ENCODE results near the gene DNAJB8.

Gene DNAJB8

GRCh38 chr3:128421966-128422365 is 44.7 kb downstream of the DNAJB8 start:
- peaks cover 0 to 3% of the 10 kb centered on the region in 2 donors for H3K4me1 ChIP-seq (ENCODE audit: control insufficient read depth in 1 of 2, insufficient read depth in 2 of 2, low read length in 2 of 2)

GRCh38 chr3:128421439-128421836 is 45.3 kb downstream of the DNAJB8 start:
- no peak overlapping the region for H3K4me3 ChIP-seq (ENCODE audit: low read depth in 1 of 2, low read length in 2 of 2)
- no peak overlapping the region for H3K9ac ChIP-seq (ENCODE audit: low read depth in 1 of 2, low read length in 2 of 2)
- no peaks in the 10 kb centered on the region for H3K27me3 ChIP-seq (ENCODE audit: control insufficient read depth in 1 of 2, insufficient read depth in 2 of 2, low read length in 2 of 2)
- H3K36me3 ChIP-seq (ENCODE audit: control insufficient read depth in 1 of 2, insufficient read depth in 2 of 2, low read length in 2 of 2): no peaks in the 10 kb centered on the region
- no peaks in the 10 kb centered on the region for H3K9me3 ChIP-seq (ENCODE audit: control insufficient read depth in 1 of 2, low read length in 2 of 2)
- H3K27ac ChIP-seq (ENCODE audit: low read depth, low read length): no peak overlapping the region
- H3K4me1 ChIP-seq (ENCODE audit: control insufficient read depth in 1 of 2, insufficient read depth in 2 of 2, low read length in 2 of 2): peaks cover 0 to 3% of the 10 kb centered on the region in 2 donors

More at GRCh38 chr3:128421966-128422365, 44.7 kb downstream of the DNAJB8 start:
- Histone ChIP-seq H3K9me3 (ENCODE audit: control insufficient read depth in 1 of 2, low read length in 2 of 2) (no peaks in the 10 kb centered on the region), H3K4me3 (ENCODE audit: low read depth in 1 of 2, low read length in 2 of 2) (no peak overlapping the region), H3K36me3 (ENCODE audit: control insufficient read depth in 1 of 2, insufficient read depth in 2 of 2, low read length in 2 of 2) (no peaks in the 10 kb centered on the region), H3K27ac (ENCODE audit: low read depth, low read length) (no peak overlapping the region), H3K9ac (ENCODE audit: low read depth in 1 of 2, low read length in 2 of 2) (no peak overlapping the region), H3K27me3 (ENCODE audit: control insufficient read depth in 1 of 2, insufficient read depth in 2 of 2, low read length in 2 of 2) (no peaks in the 10 kb centered on the region)

- no peaks in the 10 kb centered on the region for H3K9me3 ChIP-seq (ENCODE audit: control insufficient read depth in 1 of 2, low read length in 2 of 2)
- H3K4me3 ChIP-seq (ENCODE audit: low read depth in 1 of 2, low read length in 2 of 2): no peak overlapping the region
- H3K27me3 ChIP-seq (ENCODE audit: control insufficient read depth in 1 of 2, insufficient read depth in 2 of 2, low read length in 2 of 2): no peaks in the 10 kb centered on the region
- no peak overlapping the region for H3K9ac ChIP-seq (ENCODE audit: low read depth in 1 of 2, low read length in 2 of 2)
- no peak overlapping the region for H3K27ac ChIP-seq (ENCODE audit: low read depth, low read length)
- H3K36me3 ChIP-seq (ENCODE audit: control insufficient read depth in 1 of 2, insufficient read depth in 2 of 2, low read length in 2 of 2): no peaks in the 10 kb centered on the region
- no peaks in the 10 kb centered on the region for H3K4me1 ChIP-seq (ENCODE audit: control insufficient read depth in 1 of 2, insufficient read depth in 2 of 2, low read length in 2 of 2)
Observed at GRCh38 chr3:128420720-128421438, 45.8 kb downstream of the DNAJB8 start.

DNA sequence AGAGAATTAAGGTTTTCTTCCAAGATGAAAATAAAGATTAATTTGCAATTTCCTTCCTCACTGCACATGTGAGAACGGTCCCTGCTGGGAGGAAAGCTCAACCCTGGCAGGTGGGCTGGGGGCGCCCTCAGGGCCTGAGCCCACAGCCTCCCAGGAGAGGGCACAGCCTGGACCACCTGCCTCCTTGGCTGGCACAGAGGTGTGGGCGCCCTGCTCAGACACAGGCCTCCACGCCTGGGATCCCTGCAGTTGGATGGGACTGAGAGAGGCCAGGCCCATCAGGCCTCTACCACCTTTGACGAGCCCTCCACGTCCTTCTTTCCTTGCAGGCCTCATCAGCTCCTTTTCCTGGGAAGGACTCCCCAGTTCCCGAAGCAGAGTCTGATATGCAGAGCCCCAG is 46.4 kb downstream of the DNAJB8 start:
- no peak overlapping the region for H3K27ac ChIP-seq (ENCODE audit: low read depth, low read length)
- H3K9me3 ChIP-seq (ENCODE audit: control insufficient read depth in 1 of 2, low read length in 2 of 2): no peaks in the 10 kb centered on the region
- no peaks in the 10 kb centered on the region for H3K4me1 ChIP-seq (ENCODE audit: control insufficient read depth in 1 of 2, insufficient read depth in 2 of 2, low read length in 2 of 2)
- H3K36me3 ChIP-seq (ENCODE audit: control insufficient read depth in 1 of 2, insufficient read depth in 2 of 2, low read length in 2 of 2): no peaks in the 10 kb centered on the region
- H3K27me3 ChIP-seq (ENCODE audit: control insufficient read depth in 1 of 2, insufficient read depth in 2 of 2, low read length in 2 of 2): no peaks in the 10 kb centered on the region
- no peak overlapping the region for H3K9ac ChIP-seq (ENCODE audit: low read depth in 1 of 2, low read length in 2 of 2)
- no peak overlapping the region for H3K4me3 ChIP-seq (ENCODE audit: low read depth in 1 of 2, low read length in 2 of 2)

DNA sequence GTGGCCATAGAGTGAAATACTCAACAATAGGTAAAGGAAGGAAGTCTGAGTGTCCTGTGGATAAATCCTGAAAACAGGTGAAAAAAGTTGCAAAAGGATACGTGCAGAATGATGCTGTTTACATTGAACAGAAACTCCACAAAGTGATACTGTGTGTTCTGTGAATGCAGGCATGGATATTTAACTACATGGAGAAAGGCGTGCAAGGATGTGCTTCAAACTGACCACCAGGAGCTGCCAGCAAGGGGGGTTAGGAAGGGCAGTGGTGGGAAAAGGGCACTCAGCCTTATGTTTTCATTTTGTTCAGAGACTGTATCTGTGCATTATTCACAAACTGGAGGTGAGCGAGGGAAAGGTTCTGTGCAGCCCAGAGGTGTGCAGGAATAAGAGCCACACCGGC is 47.4 kb downstream of the DNAJB8 start:
- H3K4me1 ChIP-seq (ENCODE audit: control insufficient read depth in 1 of 2, insufficient read depth in 2 of 2, low read length in 2 of 2): no peaks in the 10 kb centered on the region
- no peak overlapping the region for H3K27ac ChIP-seq (ENCODE audit: low read depth, low read length)
- H3K9me3 ChIP-seq (ENCODE audit: control insufficient read depth in 1 of 2, low read length in 2 of 2): no peaks in the 10 kb centered on the region
- H3K9ac ChIP-seq (ENCODE audit: low read depth in 1 of 2, low read length in 2 of 2): no peak overlapping the region
- H3K27me3 ChIP-seq (ENCODE audit: control insufficient read depth in 1 of 2, insufficient read depth in 2 of 2, low read length in 2 of 2): no peaks in the 10 kb centered on the region
- H3K36me3 ChIP-seq (ENCODE audit: control insufficient read depth in 1 of 2, insufficient read depth in 2 of 2, low read length in 2 of 2): no peaks in the 10 kb centered on the region
- no peak overlapping the region for H3K4me3 ChIP-seq (ENCODE audit: low read depth in 1 of 2, low read length in 2 of 2)

DNA sequence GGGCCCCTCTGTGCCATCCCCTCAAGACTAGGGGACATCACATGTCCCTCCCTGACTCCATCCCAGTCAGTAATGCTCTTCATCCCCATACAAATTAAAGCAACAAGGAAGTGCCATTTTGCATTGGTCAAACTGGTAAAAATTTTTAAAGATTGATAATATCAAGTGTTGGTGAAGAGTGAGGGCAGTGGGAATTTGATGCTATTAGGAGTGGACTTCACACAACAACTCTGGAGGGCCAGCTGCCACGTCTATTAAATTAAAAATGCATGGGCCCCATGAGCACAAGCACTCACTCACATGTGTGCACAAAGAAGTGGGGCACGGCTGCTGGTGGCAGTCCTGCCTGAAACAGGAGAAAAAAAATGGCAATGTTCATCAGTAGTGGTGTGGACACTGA is 47.8 kb downstream of the DNAJB8 start:
- H3K9me3 ChIP-seq (ENCODE audit: control insufficient read depth in 1 of 2, low read length in 2 of 2): no peaks in the 10 kb centered on the region
- H3K27ac ChIP-seq (ENCODE audit: low read depth, low read length): no peak overlapping the region
- no peak overlapping the region for H3K9ac ChIP-seq (ENCODE audit: low read depth in 1 of 2, low read length in 2 of 2)
- no peaks in the 10 kb centered on the region for H3K4me1 ChIP-seq (ENCODE audit: control insufficient read depth in 1 of 2, insufficient read depth in 2 of 2, low read length in 2 of 2)
- H3K27me3 ChIP-seq (ENCODE audit: control insufficient read depth in 1 of 2, insufficient read depth in 2 of 2, low read length in 2 of 2): no peaks in the 10 kb centered on the region
- H3K4me3 ChIP-seq (ENCODE audit: low read depth in 1 of 2, low read length in 2 of 2): no peak overlapping the region
- no peaks in the 10 kb centered on the region for H3K36me3 ChIP-seq (ENCODE audit: control insufficient read depth in 1 of 2, insufficient read depth in 2 of 2, low read length in 2 of 2)

- H3K9me3 ChIP-seq (ENCODE audit: control insufficient read depth in 1 of 2, low read length in 2 of 2): no peaks in the 10 kb centered on the region
- H3K36me3 ChIP-seq (ENCODE audit: control insufficient read depth in 1 of 2, insufficient read depth in 2 of 2, low read length in 2 of 2): no peaks in the 10 kb centered on the region
- H3K9ac ChIP-seq (ENCODE audit: low read depth in 1 of 2, low read length in 2 of 2): no peak overlapping the region
- H3K27ac ChIP-seq (ENCODE audit: low read depth, low read length): no peak overlapping the region
- no peaks in the 10 kb centered on the region for H3K4me1 ChIP-seq (ENCODE audit: control insufficient read depth in 1 of 2, insufficient read depth in 2 of 2, low read length in 2 of 2)
- no peaks in the 10 kb centered on the region for H3K27me3 ChIP-seq (ENCODE audit: control insufficient read depth in 1 of 2, insufficient read depth in 2 of 2, low read length in 2 of 2)
- no peak overlapping the region for H3K4me3 ChIP-seq (ENCODE audit: low read depth in 1 of 2, low read length in 2 of 2)
Observed at GRCh38 chr3:128416578-128417211, 50.0 kb downstream of the DNAJB8 start.

DNA sequence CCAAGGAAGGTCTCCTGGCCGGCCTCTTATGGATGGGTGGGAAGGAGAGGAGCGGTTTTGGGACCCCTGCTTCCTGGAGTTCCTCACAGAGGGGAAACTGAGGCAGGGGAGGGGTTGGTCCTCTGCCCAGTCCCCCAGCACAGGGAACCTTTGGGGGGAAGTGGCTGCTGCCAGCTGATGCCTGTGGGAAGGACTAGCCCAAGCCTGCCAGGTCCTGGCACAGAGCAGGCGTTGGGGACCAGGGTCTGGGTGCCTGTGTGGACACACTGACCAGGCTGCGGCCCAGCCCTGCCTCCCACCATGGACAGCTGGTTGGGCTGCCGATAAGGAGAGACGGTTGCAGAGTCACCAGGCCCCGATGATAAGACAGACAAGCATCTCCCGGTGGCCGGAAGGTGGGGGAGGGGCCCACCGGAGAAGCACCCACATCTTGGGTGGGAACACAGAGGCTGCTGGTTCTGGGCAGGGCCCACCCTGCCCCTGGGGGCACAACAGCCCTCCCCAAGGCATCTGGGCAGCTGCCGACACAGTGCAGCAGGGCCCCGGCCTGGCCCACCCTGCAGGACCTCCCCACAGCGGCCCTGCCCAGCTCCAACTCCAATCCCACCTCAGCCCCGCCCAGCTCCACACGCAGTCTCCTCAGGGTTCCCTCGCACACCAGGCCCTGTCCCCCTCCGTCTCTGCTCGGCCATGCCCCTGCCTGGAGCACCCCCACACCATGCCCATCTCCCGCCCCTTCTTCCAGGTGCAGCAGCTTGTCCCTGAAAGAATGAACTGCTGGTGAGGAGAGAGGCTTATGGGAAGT is 50.7 kb downstream of the DNAJB8 start:
- H3K27me3 ChIP-seq (ENCODE audit: control insufficient read depth in 1 of 2, insufficient read depth in 2 of 2, low read length in 2 of 2): no peaks in the 10 kb centered on the region
- H3K9me3 ChIP-seq (ENCODE audit: control insufficient read depth in 1 of 2, low read length in 2 of 2): no peaks in the 10 kb centered on the region
- H3K4me1 ChIP-seq (ENCODE audit: control insufficient read depth in 1 of 2, insufficient read depth in 2 of 2, low read length in 2 of 2): no peaks in the 10 kb centered on the region
- H3K9ac ChIP-seq (ENCODE audit: low read depth in 1 of 2, low read length in 2 of 2): no peak overlapping the region
- H3K27ac ChIP-seq (ENCODE audit: low read depth, low read length): no peak overlapping the region
- H3K4me3 ChIP-seq (ENCODE audit: low read depth in 1 of 2, low read length in 2 of 2): no peak overlapping the region
- no peaks in the 10 kb centered on the region for H3K36me3 ChIP-seq (ENCODE audit: control insufficient read depth in 1 of 2, insufficient read depth in 2 of 2, low read length in 2 of 2)

- Histone ChIP-seq H3K27ac (ENCODE audit: low read depth, low read length) (no peak overlapping the region), H3K4me3 (ENCODE audit: low read depth in 1 of 2, low read length in 2 of 2) (no peak overlapping the region), H3K9me3 (ENCODE audit: control insufficient read depth in 1 of 2, low read length in 2 of 2) (no peaks in the 10 kb centered on the region), H3K27me3 (ENCODE audit: control insufficient read depth in 1 of 2, insufficient read depth in 2 of 2, low read length in 2 of 2) (no peaks in the 10 kb centered on the region), H3K36me3 (ENCODE audit: control insufficient read depth in 1 of 2, insufficient read depth in 2 of 2, low read length in 2 of 2) (no peaks in the 10 kb centered on the region), H3K4me1 (ENCODE audit: control insufficient read depth in 1 of 2, insufficient read depth in 2 of 2, low read length in 2 of 2) (no peaks in the 10 kb centered on the region), H3K9ac (ENCODE audit: low read depth in 1 of 2, low read length in 2 of 2) (no peak overlapping the region)
Observed at GRCh38 chr3:128415200-128415772, 51.4 kb downstream of the DNAJB8 start.
